ENCODE measurements around the gene CFAP77. TPM values are rescaled to one million over a fixed set of nuclear protein-coding genes. Genes with fewer than 3 reads are reported as not detected.

The CFAP77 gene
- total RNA-seq, 2 experiments from 2014 or later = not detected

GRCh38 chr9:132519033-132519432 is 109.0 kb downstream of the CFAP77 start:
- Mint-ChIP-seq H3K9me3 (ENCODE audit: low read depth) (no peaks in the 10 kb centered on the region), H3K4me3 (no peak overlapping the region), H3K27me3 (peaks cover 7% of the 10 kb centered on the region), H3K4me1 (no peaks in the 10 kb centered on the region), H3K36me3 (ENCODE audit: low read depth) (no peaks in the 10 kb centered on the region), H3K27ac (no peak overlapping the region)
- ATAC-seq = no peak
- ChIA-PET POLR2A (no interaction called here), CTCF (no interaction called here)
- no peak for DNase-seq
- intact Hi-C loops (cut with DNase I, micrococcal nuclease) = no loop called here

GRCh38 chr9:132520612-132521011 is 110.6 kb downstream of the CFAP77 start:
- ATAC-seq (no peak), DNase-seq (no peak)
- Mint-ChIP-seq H3K36me3 (ENCODE audit: low read depth) (no peaks in the 10 kb centered on the region), H3K4me1 (no peaks in the 10 kb centered on the region), H3K4me3 (no peak overlapping the region), H3K27me3 (peaks cover 8% of the 10 kb centered on the region), H3K9me3 (ENCODE audit: low read depth) (no peaks in the 10 kb centered on the region), H3K27ac (no peak overlapping the region)
- intact Hi-C loops (cut with DNase I, micrococcal nuclease) = no loop called here
- CTCF ChIA-PET = no interaction called here
- POLR2A ChIA-PET = no interaction called here

DNA sequence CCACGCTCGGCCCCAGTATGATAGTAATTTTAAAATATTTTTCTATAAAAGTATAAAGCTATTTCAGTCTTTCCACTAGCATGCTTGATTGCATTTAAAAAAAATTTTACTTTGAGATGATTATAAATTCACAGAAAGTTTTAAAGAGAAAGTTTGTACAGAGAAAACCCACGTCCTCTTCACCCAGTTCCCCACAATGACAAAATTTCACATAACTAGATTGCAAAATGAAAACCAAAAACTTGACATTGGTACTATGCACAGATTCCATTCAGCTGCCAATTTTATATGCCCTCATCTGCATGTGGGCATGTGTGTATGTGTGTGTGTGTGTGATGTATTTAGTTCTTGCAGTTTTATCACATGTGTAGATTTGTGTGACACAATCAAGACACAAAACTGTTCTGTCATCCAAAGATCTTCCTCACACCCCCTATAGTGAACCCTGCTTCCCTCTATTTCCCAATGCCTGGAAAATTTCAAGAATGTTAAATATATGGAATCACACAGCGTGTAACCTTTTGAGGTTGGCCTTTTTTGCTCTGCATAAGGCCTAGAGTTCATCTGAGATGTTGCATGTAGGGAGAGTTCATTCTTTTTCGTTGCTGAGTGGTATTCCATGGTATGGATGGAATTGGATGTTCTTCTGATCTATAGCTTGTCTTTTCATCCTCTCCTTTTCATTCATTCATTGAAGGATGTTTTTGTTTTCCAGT is 115.5 kb downstream of the CFAP77 start:
- ChIA-PET POLR2A (interaction anchor here (0.6 kb wide), 1 partner anchor 35 kb away, joined by 7 read pairs; no protein-coding TSS in a partner anchor), CTCF (interaction anchor here (0.7 kb wide), 1 partner anchor 142 kb away, joined by 3 read pairs; no protein-coding TSS in a partner anchor)
- ATAC-seq (no peak), DNase-seq (no peak)
- no peaks in the 10 kb centered on the region for H3K9me3 Mint-ChIP-seq (ENCODE audit: low read depth)
- no peak overlapping the region for H3K4me3 Mint-ChIP-seq
- intact Hi-C loops (cut with DNase I, micrococcal nuclease) = loop anchor here in 1 of 2 experiments (5.0 kb wide), 1 partner anchor 358 kb away; no protein-coding TSS in a partner anchor
- no peaks in the 10 kb centered on the region for H3K4me1 Mint-ChIP-seq
- H3K36me3 Mint-ChIP-seq (ENCODE audit: low read depth) = no peaks in the 10 kb centered on the region
- H3K27ac Mint-ChIP-seq = no peak overlapping the region
- peaks cover 6% of the 10 kb centered on the region for H3K27me3 Mint-ChIP-seq

- Mint-ChIP-seq H3K27ac (no peak overlapping the region), H3K36me3 (ENCODE audit: low read depth) (no peaks in the 10 kb centered on the region), H3K9me3 (ENCODE audit: low read depth) (no peaks in the 10 kb centered on the region), H3K4me3 (no peak overlapping the region), H3K4me1 (no peaks in the 10 kb centered on the region), H3K27me3 (peaks cover 15% of the 10 kb centered on the region)
- POLR2A ChIA-PET = no interaction called here
- intact Hi-C loops (cut with DNase I, micrococcal nuclease) = no loop called here
- CTCF ChIA-PET = no interaction called here
- DNase-seq = no peak
- no peak for ATAC-seq
These were observed 121.2 kb downstream of the CFAP77 start for GRCh38 chr9:132531195-132531594.

GRCh38 chr9:132531710-132532570 is 121.9 kb downstream of the CFAP77 start:
- H3K4me1 Mint-ChIP-seq = no peaks in the 10 kb centered on the region
- intact Hi-C loops (cut with DNase I, micrococcal nuclease) = no loop called here
- ChIA-PET CTCF (no interaction called here), POLR2A (no interaction called here)
- no peaks in the 10 kb centered on the region for H3K36me3 Mint-ChIP-seq (ENCODE audit: low read depth)
- H3K27ac Mint-ChIP-seq = no peak overlapping the region
- DNase-seq (no peak), ATAC-seq (no peak)
- H3K4me3 Mint-ChIP-seq = no peak overlapping the region
- peaks cover 15% of the 10 kb centered on the region for H3K27me3 Mint-ChIP-seq
- no peaks in the 10 kb centered on the region for H3K9me3 Mint-ChIP-seq (ENCODE audit: low read depth)

- no peak overlapping the region for H3K4me3 Mint-ChIP-seq
- H3K27ac Mint-ChIP-seq = no peak overlapping the region
- H3K4me1 Mint-ChIP-seq = no peaks in the 10 kb centered on the region
- DNase-seq = no peak
- ATAC-seq = no peak
- H3K36me3 Mint-ChIP-seq (ENCODE audit: low read depth) = no peaks in the 10 kb centered on the region
- intact Hi-C loops (cut with DNase I, micrococcal nuclease) = no loop called here
- H3K9me3 Mint-ChIP-seq (ENCODE audit: low read depth) = no peaks in the 10 kb centered on the region
- POLR2A ChIA-PET = no interaction called here
- H3K27me3 Mint-ChIP-seq = peaks cover 15% of the 10 kb centered on the region
- CTCF ChIA-PET = no interaction called here
These were observed 124.8 kb downstream of the CFAP77 start for GRCh38 chr9:132534832-132535231.

- DNase-seq = no peak
- Mint-ChIP-seq H3K27me3 (peaks cover 9% of the 10 kb centered on the region), H3K4me3 (no peak overlapping the region), H3K27ac (no peak overlapping the region), H3K36me3 (ENCODE audit: low read depth) (no peaks in the 10 kb centered on the region), H3K4me1 (no peaks in the 10 kb centered on the region), H3K9me3 (ENCODE audit: low read depth) (no peaks in the 10 kb centered on the region)
- no peak for ATAC-seq
- POLR2A ChIA-PET = no interaction called here
- CTCF ChIA-PET = no interaction called here
- intact Hi-C loops (cut with DNase I, micrococcal nuclease) = no loop called here
These were observed 126.1 kb downstream of the CFAP77 start for GRCh38 chr9:132536124-132536523.

- no peak for DNase-seq
- ChIA-PET POLR2A (no interaction called here), CTCF (no interaction called here)
- Mint-ChIP-seq H3K27me3 (no peaks in the 10 kb centered on the region), H3K36me3 (ENCODE audit: low read depth) (no peaks in the 10 kb centered on the region), H3K9me3 (ENCODE audit: low read depth) (no peaks in the 10 kb centered on the region), H3K4me1 (no peaks in the 10 kb centered on the region), H3K27ac (no peak overlapping the region), H3K4me3 (no peak overlapping the region)
- intact Hi-C loops (cut with DNase I, micrococcal nuclease) = no loop called here
- ATAC-seq = no peak
These were observed 127.3 kb downstream of the CFAP77 start for GRCh38 chr9:132537352-132537751.

DNA sequence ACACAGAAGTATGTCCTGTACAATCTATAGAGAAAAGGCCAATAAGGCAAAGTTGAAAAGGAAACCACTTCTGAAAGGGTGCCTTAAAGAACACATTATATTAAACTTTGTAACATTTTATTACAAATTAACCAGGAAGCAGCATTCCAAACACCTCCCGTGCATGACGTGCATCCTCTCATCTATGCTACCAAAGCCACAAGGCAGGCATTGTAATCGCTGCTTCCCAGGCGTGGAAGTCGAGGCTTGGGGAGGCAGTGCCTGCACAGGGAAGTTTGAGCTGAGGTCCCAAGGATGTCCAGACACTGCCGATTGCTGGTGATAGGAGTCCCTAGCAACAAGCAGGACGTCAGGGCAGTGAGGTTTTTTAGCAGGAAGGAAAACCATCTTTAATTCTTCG is 128.1 kb downstream of the CFAP77 start:
- intact Hi-C loops (cut with DNase I, micrococcal nuclease) = no loop called here
- no peak overlapping the region for H3K4me3 Mint-ChIP-seq
- POLR2A ChIA-PET = no interaction called here
- H3K27ac Mint-ChIP-seq = no peak overlapping the region
- ATAC-seq (no peak), DNase-seq (no peak)
- no peaks in the 10 kb centered on the region for H3K27me3 Mint-ChIP-seq
- no peaks in the 10 kb centered on the region for H3K36me3 Mint-ChIP-seq (ENCODE audit: low read depth)
- no peaks in the 10 kb centered on the region for H3K4me1 Mint-ChIP-seq
- CTCF ChIA-PET = interaction anchor here (0.6 kb wide), 1 partner anchor 223 kb away, joined by 4 read pairs; no protein-coding TSS in a partner anchor
- no peaks in the 10 kb centered on the region for H3K9me3 Mint-ChIP-seq (ENCODE audit: low read depth)

- intact Hi-C loops (cut with DNase I, micrococcal nuclease) = no loop called here
- ATAC-seq = no peak
- Mint-ChIP-seq H3K4me3 (no peak overlapping the region), H3K27me3 (no peaks in the 10 kb centered on the region), H3K9me3 (ENCODE audit: low read depth) (no peaks in the 10 kb centered on the region), H3K4me1 (no peaks in the 10 kb centered on the region), H3K36me3 (ENCODE audit: low read depth) (no peaks in the 10 kb centered on the region), H3K27ac (no peak overlapping the region)
- ChIA-PET POLR2A (interaction anchor here (0.6 kb wide), 1 partner anchor 266 kb away, joined by 3 read pairs; no protein-coding TSS in a partner anchor), CTCF (interaction anchor here (0.5 to 1.2 kb wide), 3 partner anchors 160 to 483 kb away, joined by 3 read pairs; no protein-coding TSS in a partner anchor)
- DNase-seq = no peak
These were observed 129.1 kb downstream of the CFAP77 start for GRCh38 chr9:132539096-132539495.

GRCh38 chr9:132541051-132541450 is 131.0 kb downstream of the CFAP77 start:
- H3K4me3 Mint-ChIP-seq = no peak overlapping the region
- intact Hi-C loops (cut with DNase I, micrococcal nuclease) = no loop called here
- ChIA-PET POLR2A (no interaction called here), CTCF (no interaction called here)
- H3K4me1 Mint-ChIP-seq = no peaks in the 10 kb centered on the region
- DNase-seq = no peak
- ATAC-seq = no peak
- H3K27ac Mint-ChIP-seq = no peak overlapping the region
- H3K27me3 Mint-ChIP-seq = peaks cover 1% of the 10 kb centered on the region
- H3K9me3 Mint-ChIP-seq (ENCODE audit: low read depth) = no peaks in the 10 kb centered on the region
- H3K36me3 Mint-ChIP-seq (ENCODE audit: low read depth) = no peaks in the 10 kb centered on the region
